Neural cell (in vitro differentiated cells): Measurements from ENCODE around the gene PANX2. TPM values are rescaled to one million over a fixed set of nuclear protein-coding genes. Genes with fewer than 3 reads are reported as not detected.

Experiments used
- H2AFZ ChIP-seq: fragments of 200-600, 300-800 bp; sonication (generic), shearing (Covaris generic); 2 replicates; pipeline ENCODE4 v1.6.0; 2014; ENCODE audit warnings: low read depth, mild to moderate bottlenecking, antibody characterized with exemption, low read length, moderate library complexity
- H3F3A ChIP-seq: fragments of 200-600 bp; shearing (Covaris generic); 2 replicates; pipeline ENCODE4 v1.6.1; 2016; ENCODE audit warnings: mild to moderate bottlenecking, moderate library complexity, mixed read lengths, antibody characterized with exemption, low read length; ENCODE audit not compliant: insufficient read depth, poor library complexity, severe bottlenecking
- H3K27ac ChIP-seq: fragments of 200-600, 300-800 bp; sonication (generic), shearing (Covaris generic); 2 replicates; pipeline ENCODE4 v1.5.1; 2014; ENCODE audit warnings: mild to moderate bottlenecking, low read length, moderate library complexity
- H3K27me3 ChIP-seq: fragments of 300-800, 200-600 bp; sonication (generic), shearing (Covaris generic); 2 replicates; pipeline ENCODE4 v1.6.0; 2014; ENCODE audit warnings: mild to moderate bottlenecking, low read depth, low read length, moderate library complexity; ENCODE audit not compliant: insufficient read depth
- H3K36me3 ChIP-seq: fragments of 300-800, 200-600 bp; sonication (generic), shearing (Covaris generic); 2 replicates; pipeline ENCODE4 v1.5.1; 2014; ENCODE audit warnings: mild to moderate bottlenecking, antibody characterized with exemption, low read length, moderate library complexity; ENCODE audit not compliant: insufficient read depth
- H3K4me2 ChIP-seq: fragments of 300-800, 200-600 bp; sonication (generic), shearing (Covaris generic); 2 replicates; pipeline ENCODE4 v1.6.0; 2014; ENCODE audit warnings: mild to moderate bottlenecking, low read length
- H3K4me3 ChIP-seq: fragments of 300-800, 200-600 bp; sonication (generic), shearing (Covaris generic); 2 replicates; pipeline ENCODE4 v1.5.1; 2014; ENCODE audit warnings: mild to moderate bottlenecking, low read length, moderate library complexity
- H3K79me2 ChIP-seq: fragments of 200-600 bp; shearing (Covaris generic); replicated peaks from 2 replicates; pipeline ENCODE4 v1.6.0; 2014; ENCODE audit warnings: mild to moderate bottlenecking, low read length, moderate library complexity; ENCODE audit not compliant: insufficient read depth
- H3K9ac ChIP-seq: fragments of 300-800, 200-600 bp; sonication (generic), shearing (Covaris generic); 2 replicates; pipeline ENCODE4 v1.6.1; 2016; ENCODE audit warnings: mild to moderate bottlenecking, low read length, mixed read lengths
- H3K9me2 ChIP-seq: fragments of 200-600 bp; shearing (Covaris generic); 2 replicates; pipeline ENCODE4 v1.6.1; 2016; ENCODE audit warnings: mild to moderate bottlenecking, low read length, mixed read lengths; ENCODE audit not compliant: insufficient read depth
- H3K9me3 ChIP-seq: fragments of 200-600, 300-800 bp; sonication (generic), shearing (Covaris generic); 2 replicates; pipeline ENCODE4 v1.6.1; 2016; ENCODE audit warnings: mild to moderate bottlenecking, mixed run types, low read length, moderate library complexity, mixed read lengths
- H4K20me1 ChIP-seq: fragments of 200-600 bp; shearing (Covaris generic); 2 replicates; pipeline ENCODE4 v1.6.1; 2016; ENCODE audit warnings: mild to moderate bottlenecking, mixed run types; ENCODE audit not compliant: insufficient read depth
- CTCF ChIP-seq: fragments of 450-650 bp; IDR thresholded peaks from 2 replicates; pipeline ENCODE4 v1.5.1; 2014; ENCODE audit warnings: antibody characterized with exemption, mild to moderate bottlenecking, moderate library complexity; ENCODE audit not compliant: poor library complexity, severe bottlenecking
- EP300 ChIP-seq: fragments of 450-650 bp; conservative IDR thresholded peaks from 2 replicates; pipeline ENCODE4 v1.6.1; 2014; ENCODE audit warnings: antibody characterized with exemption, mild to moderate bottlenecking, moderate library complexity; ENCODE audit not compliant: poor library complexity, severe bottlenecking
- EZH2 ChIP-seq: fragments of 200-600, 300-800 bp; shearing (Covaris generic), sonication (generic); IDR thresholded peaks from 2 replicates; pipeline ENCODE4 v1.6.1; 2014; ENCODE audit warnings: antibody characterized with exemption, low read length, borderline replicate concordance, mild to moderate bottlenecking; ENCODE audit not compliant: insufficient read depth, poor library complexity, severe bottlenecking
- MXI1 ChIP-seq: fragments of 450-650 bp; conservative IDR thresholded peaks from 2 replicates; pipeline ENCODE4 v1.6.1; 2014; ENCODE audit warnings: antibody characterized with exemption, mild to moderate bottlenecking; ENCODE audit not compliant: poor library complexity, severe bottlenecking
- POLR2AphosphoS5 ChIP-seq: IDR thresholded peaks from 2 replicates; pipeline ENCODE4 v1.6.1; 2012
- RAD21 ChIP-seq: fragments of 450-650 bp; conservative IDR thresholded peaks from 2 replicates; pipeline ENCODE4 v1.6.1; 2014; ENCODE audit warnings: antibody characterized with exemption, mild to moderate bottlenecking, moderate library complexity
- REST ChIP-seq: IDR thresholded peaks from 2 replicates; pipeline ENCODE4 v1.6.1; 2012; ENCODE audit warnings: borderline replicate concordance
- SMC3 ChIP-seq: fragments of 450-650 bp; conservative IDR thresholded peaks from 2 replicates; pipeline ENCODE4 v1.6.1; 2014; ENCODE audit warnings: antibody characterized with exemption, mild to moderate bottlenecking, moderate library complexity; ENCODE audit not compliant: poor library complexity
- TAF1 ChIP-seq: IDR thresholded peaks from 2 replicates; pipeline ENCODE4 v1.6.1; 2012; ENCODE audit warnings: low read depth
- polyA plus RNA-seq: library from polyadenylated mRNA; depleted of rRNA; stranded (reverse); fragments of >200 nt; gene quantifications from 2 replicates; pipeline ENCODE4 v1.2.3, GENCODE V29; 2014

Gene PANX2
- polyA plus RNA-seq, 1 donor from 2014 or later: 3.4 TPM

GRCh38 chr22:50226063-50226874, 55.7 kb downstream of the PANX2 start:
- no peak overlapping the region for H2AFZ ChIP-seq
- H3K4me3 ChIP-seq: no peak overlapping the region
- no peak for TF ChIP-seq EP300
- TF ChIP-seq REST: no peak
- TF ChIP-seq CTCF: no peak
- TF ChIP-seq TAF1: no peak
- no peak for TF ChIP-seq POLR2AphosphoS5
- no peak for TF ChIP-seq SMC3
- TF ChIP-seq EZH2: no peak
- TF ChIP-seq MXI1: no peak
- no peak for TF ChIP-seq RAD21
- no peaks in the 10 kb centered on the region for H3F3A ChIP-seq
- H3K9ac ChIP-seq: no peak overlapping the region
- no peaks in the 10 kb centered on the region for H3K9me2 ChIP-seq
- H4K20me1 ChIP-seq: no peaks in the 10 kb centered on the region
- H3K9me3 ChIP-seq: no peaks in the 10 kb centered on the region
- H3K4me2 ChIP-seq: no peak overlapping the region
- H3K36me3 ChIP-seq: no peaks in the 10 kb centered on the region
- H3K27me3 ChIP-seq: no peaks in the 10 kb centered on the region
- H3K27ac ChIP-seq: no peak overlapping the region
- no peaks in the 10 kb centered on the region for H3K79me2 ChIP-seq

GRCh38 chr22:50226875-50227165, 56.3 kb downstream of the PANX2 start:
- H3F3A ChIP-seq: no peaks in the 10 kb centered on the region
- no peak overlapping the region for H3K4me3 ChIP-seq
- no peaks in the 10 kb centered on the region for H3K9me2 ChIP-seq
- no peaks in the 10 kb centered on the region for H3K79me2 ChIP-seq
- TF ChIP-seq EZH2 (no peak), REST (no peak)
- H3K4me2 ChIP-seq: no peak overlapping the region
- no peak overlapping the region for H3K27ac ChIP-seq
- H3K9ac ChIP-seq: no peak overlapping the region
- no peaks in the 10 kb centered on the region for H3K36me3 ChIP-seq
- no peaks in the 10 kb centered on the region for H3K9me3 ChIP-seq
- no peaks in the 10 kb centered on the region for H3K27me3 ChIP-seq
- H2AFZ ChIP-seq: no peak overlapping the region
- H4K20me1 ChIP-seq: no peaks in the 10 kb centered on the region
